Prostate gland (tissue), 2 donors: Measurements from ENCODE around the gene PALLD.

ENCODE experiments used
- CTCF ChIP-seq, 4 experiments: fragments of 200-600 bp in 2 of 4; fragments of 450-650 bp in 2 of 4; sonication (generic) in 2 of 4; IDR thresholded peaks; 1 replicate in 3 of 4; 2 replicates in 1 of 4; pipeline ENCODE4 v1.5.1; 2016 to 2019; ENCODE audit warnings: antibody characterized with exemption in 4 of 4, mild to moderate bottlenecking in 2 of 4, moderate library complexity in 2 of 4
- POLR2AphosphoS5 ChIP-seq: sonication (generic); formaldehyde crosslinking; IDR thresholded peaks from one replicate; pipeline ENCODE4 v1.6.1; 2017; ENCODE audit warnings: antibody characterized with exemption

- TF ChIP-seq CTCF (IDR thresholded peaks at IDR 0.05) (no peak), POLR2AphosphoS5 (no peak)
Measured at GRCh38 chr4:168931215-168931650, 434.4 kb downstream of the PALLD start.
